MG63 (cell line): ENCODE measurements around the gene ACTN4. TPM values are rescaled to one million over a fixed set of nuclear protein-coding genes. Genes with fewer than 3 reads are reported as not detected.

ENCODE experiments used
- DNase-seq: peaks from one replicate; pipeline ENCODE4 v3.0.0-alpha.2; 2020
- H3K27me3 ChIP-seq: fragments of 250-450 bp; sonication (Bioruptor Pico); 2 replicates; pipeline ENCODE4 v1.5.1; 2020; ENCODE audit warnings: mild to moderate bottlenecking, moderate library complexity
- H3K36me3 ChIP-seq: fragments of 250-450 bp; sonication (Bioruptor Pico); 2 replicates; pipeline ENCODE4 v1.5.1; 2020; ENCODE audit warnings: mild to moderate bottlenecking, moderate library complexity
- H3K4me3 ChIP-seq: fragments of 250-450 bp; sonication (Bioruptor Pico); 2 replicates; pipeline ENCODE4 v1.5.1; 2020; ENCODE audit warnings: mild to moderate bottlenecking, moderate library complexity
- H3K9me3 ChIP-seq: fragments of 250-450 bp; sonication (Bioruptor Pico); 2 replicates; pipeline ENCODE4 v1.5.1; 2020; ENCODE audit warnings: mild to moderate bottlenecking, moderate library complexity
- total RNA-seq: library from RNA; depleted of rRNA; stranded (reverse); fragments of >200 nt; shearing (Covaris generic); gene quantifications from 2 replicates; pipeline ENCODE4 v1.2.3, GENCODE V29; 2014; ENCODE audit warnings: low replicate concordance

ACTN4 gene
- total RNA-seq, 1 experiment from 2014 or later: 621 TPM

DNA sequence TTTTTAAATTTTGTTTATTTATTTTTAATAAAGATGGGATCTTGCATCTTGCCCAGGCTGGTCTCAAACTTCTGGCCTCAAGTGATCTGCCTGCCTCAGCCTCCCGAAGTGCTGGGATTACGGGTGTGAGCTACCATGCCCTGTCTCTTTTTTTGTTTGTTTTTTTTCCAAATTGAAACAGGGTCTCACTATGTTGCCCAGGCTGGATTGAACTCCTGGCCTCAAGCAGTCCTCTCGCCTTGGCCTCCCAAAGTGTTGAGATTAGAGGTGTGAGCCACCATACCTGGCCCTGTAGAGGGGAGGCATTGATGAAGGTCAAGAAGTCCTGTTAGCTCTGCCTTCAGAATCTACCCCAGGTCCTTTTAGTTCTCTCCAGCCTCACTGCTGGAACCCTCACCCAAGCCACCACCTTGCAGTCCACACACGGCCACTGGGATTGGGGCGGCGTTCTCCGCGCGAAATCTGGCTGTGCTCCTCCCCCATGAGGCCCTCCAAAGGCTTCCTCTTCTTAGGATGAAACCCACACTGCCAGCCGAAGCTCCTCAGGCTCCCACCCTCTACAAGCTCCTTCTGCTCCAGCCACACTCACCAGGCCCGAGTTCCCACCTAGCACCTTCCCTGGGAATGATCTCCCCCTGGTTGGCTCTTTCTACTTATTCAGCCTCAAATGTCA lies 34.9 kb downstream of the ACTN4 start:
- H3K9me3 ChIP-seq: no peaks in the 10 kb centered on the region
- peaks cover 76% of the 10 kb centered on the region for H3K36me3 ChIP-seq
- no peak for DNase-seq
- H3K27me3 ChIP-seq: no peaks in the 10 kb centered on the region
- no peak overlapping the region for H3K4me3 ChIP-seq

DNA sequence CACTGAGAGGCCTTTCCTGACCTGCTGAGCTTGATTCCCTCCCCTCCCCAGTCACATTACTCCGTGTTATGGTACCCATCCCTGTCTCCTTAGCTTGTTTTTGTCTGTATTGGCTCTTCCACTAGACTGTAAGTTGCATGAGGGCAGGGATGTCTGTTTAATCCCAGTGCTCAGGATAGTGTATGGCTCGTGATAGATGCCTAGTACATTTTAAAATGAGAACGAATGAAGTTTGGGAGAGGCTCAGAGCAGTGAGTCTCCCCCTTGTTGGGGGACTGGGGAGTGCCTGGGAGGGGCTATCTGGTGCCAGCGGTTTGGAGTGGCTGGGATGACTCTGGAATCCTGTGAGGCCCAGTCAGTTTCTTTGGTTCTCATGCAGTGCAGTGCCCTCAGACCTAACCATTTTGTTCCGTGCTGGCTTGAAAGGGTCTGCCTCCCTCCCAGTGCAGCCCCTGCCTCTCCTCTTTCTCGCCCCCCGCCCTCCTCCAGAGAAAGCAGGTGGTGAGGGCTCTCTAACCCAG lies 35.5 kb downstream of the ACTN4 start:
- Histone ChIP-seq H3K9me3 (no peaks in the 10 kb centered on the region), H3K27me3 (no peaks in the 10 kb centered on the region), H3K36me3 (peaks cover 76% of the 10 kb centered on the region), H3K4me3 (no peak overlapping the region)
- no peak for DNase-seq

DNA sequence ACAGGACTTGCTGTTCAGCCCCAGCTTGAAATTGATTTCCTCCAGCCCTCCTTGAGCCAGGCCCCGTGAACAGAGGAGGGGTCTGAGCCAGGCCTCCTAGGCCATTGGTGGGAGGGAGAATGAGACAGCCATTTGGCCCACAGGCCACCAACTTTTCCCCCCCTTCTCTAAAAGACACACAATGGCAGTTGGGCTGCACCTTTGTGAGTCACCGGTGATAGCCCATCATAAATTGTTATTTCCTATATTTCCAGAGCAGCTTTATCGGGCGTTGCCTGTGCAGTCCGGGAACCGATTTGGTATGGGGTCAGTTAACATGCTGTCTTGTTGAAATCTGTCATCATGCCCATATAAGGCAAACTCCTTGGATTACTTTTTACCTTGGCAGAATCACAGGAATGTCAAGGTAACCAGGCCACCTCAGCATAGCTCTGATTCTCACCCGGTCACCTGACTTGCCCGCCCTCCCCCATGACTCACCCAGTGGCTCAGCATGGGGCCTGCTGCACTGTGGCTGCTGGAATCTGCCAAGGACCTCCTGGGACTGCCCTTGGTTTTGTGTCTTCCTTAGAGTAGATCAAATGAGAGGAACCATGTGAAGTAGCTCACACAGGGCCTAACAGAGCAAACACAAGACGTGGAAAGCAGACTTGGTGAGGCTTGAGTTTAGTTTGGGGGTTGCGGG lies 36.1 kb downstream of the ACTN4 start:
- Histone ChIP-seq H3K36me3 (peaks cover 71% of the 10 kb centered on the region), H3K27me3 (no peaks in the 10 kb centered on the region), H3K9me3 (no peaks in the 10 kb centered on the region), H3K4me3 (0 out of 2 replicates have a peak overlapping the region, but pooled peaks have one; percentile 5)
- peak; percentile 98 for DNase-seq

DNA sequence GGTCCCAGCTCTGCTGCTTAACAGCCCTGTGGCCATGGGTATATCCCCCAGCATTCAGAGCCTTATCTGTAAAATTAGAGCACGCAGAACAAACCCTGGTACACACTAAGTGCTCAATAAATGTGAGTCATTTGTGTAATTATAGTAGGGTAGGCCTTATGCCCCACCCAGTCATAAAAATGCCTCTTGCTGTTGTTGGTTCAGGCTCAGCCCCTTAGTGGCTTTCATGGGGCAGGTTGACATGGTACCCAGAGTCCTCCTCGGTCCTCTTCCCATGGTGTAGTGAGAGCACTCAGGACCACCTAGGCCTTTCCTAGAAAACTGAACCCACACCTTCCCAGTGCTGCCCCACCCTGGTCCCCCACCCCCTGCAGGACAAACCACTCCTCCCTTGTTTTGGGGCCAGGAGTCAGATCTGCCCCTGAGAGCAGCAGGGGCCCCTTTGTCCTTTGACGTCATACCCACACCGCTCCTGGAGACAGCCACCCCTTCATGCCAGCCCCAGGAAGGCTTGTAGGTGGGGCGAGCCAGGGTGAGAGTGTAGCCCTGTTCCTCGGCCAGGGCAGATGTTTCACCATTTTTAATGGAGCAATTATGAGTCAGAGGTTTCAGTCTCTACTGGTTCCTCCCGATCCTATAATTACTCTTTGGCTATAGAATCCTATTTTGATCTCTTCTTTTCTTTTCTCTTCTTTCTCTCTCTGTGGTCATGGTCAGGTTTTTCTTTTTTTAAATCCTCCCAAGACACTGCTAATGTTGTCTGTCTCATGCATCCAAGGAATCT lies 36.8 kb downstream of the ACTN4 start:
- no peaks in the 10 kb centered on the region for H3K27me3 ChIP-seq
- H3K4me3 ChIP-seq: peak overlapping the region; percentile 13
- DNase-seq: peak; percentile 99

DNA sequence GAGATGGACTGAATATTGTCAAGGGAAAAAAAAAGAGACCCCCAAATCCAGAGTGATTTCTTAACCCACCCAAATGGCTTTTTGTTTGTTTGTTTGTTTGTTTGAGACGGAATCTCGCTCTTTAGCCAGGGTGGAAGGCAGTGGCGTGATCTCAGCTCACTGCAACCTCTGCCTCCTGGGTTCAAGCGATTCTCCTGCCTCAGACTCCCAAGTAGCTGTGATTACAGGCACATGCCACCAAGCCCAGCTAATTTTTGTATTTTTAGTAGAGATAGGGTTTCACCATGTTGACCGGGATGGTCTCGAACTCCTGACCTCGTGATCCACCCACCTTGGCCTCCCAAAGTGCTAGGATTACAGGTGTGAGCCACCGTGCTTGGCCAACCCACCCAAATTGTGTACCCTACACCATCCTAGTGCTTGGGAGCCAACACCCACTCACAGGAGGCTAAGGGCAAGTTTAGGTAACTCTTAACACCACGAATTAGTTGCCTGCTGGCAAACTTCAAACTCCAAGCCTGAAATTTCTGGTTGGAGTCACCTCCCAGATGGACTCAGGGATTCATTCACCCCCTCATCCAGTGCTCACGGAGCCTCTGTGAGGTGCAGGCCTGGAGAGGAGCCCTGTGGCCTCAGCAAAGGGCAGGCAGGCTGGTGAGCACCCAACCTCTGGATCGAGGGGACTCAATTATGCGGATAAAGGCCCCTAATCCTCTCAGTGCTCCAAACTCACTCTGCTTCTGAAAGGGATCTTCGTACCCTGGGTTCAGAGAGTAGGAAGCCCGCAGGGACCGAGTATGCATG lies 37.6 kb downstream of the ACTN4 start:
- Histone ChIP-seq H3K4me3 (peak overlapping the region; percentile 13), H3K36me3 (peaks cover 70% of the 10 kb centered on the region)
- DNase-seq: no peak

More for the DNA sequence above, 36.8 kb downstream of the ACTN4 start:
- Histone ChIP-seq H3K36me3 (peaks cover 71% of the 10 kb centered on the region), H3K9me3 (no peaks in the 10 kb centered on the region)

DNA sequence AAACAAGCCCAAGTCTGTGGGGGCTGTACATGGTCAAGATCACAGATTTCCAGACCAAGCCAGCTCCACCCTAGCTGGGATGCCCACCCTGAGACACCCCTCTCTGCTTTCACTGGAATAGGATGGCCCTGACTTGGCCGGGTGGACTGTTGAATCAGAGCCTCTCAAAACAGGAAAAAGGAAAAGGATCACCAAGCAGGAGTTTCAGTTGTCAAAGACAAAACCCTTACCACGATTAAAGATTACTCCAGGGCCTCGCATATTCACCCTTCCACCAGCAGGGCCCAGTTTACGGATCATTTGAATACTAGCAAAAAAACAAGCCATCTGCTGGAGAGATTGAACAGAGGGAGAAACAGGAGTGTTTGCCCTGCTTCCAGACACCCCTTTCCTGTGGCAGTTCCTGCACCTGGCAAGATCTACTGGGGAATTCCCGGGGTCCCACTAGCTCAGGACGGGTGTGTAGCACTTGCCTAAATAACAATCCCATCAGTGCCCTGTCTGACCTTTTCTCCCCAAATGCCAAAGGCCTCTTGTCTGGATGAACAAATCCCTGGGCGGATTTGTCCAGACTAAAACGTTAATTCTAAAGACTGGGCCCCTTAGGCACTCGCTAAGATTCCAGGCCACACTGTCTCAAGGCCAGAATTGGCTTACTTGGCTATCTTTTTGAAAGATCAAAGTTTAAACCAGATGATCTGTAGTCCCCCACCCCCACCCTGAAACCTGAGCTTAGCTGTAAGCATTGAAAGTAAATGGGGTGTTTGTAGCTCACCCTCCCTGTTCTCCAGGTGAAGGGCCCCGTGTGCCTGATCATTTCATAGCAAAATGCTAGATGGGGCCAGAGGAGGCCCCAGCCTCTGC lies 38.4 kb downstream of the ACTN4 start:
- Histone ChIP-seq H3K4me3 (no peak overlapping the region), H3K27me3 (no peaks in the 10 kb centered on the region), H3K9me3 (no peaks in the 10 kb centered on the region), H3K36me3 (peaks cover 71% of the 10 kb centered on the region)
- peak; percentile 48 for DNase-seq

More for the DNA sequence above, 37.6 kb downstream of the ACTN4 start:
- H3K9me3 ChIP-seq: no peaks in the 10 kb centered on the region
- H3K27me3 ChIP-seq: no peaks in the 10 kb centered on the region

DNA sequence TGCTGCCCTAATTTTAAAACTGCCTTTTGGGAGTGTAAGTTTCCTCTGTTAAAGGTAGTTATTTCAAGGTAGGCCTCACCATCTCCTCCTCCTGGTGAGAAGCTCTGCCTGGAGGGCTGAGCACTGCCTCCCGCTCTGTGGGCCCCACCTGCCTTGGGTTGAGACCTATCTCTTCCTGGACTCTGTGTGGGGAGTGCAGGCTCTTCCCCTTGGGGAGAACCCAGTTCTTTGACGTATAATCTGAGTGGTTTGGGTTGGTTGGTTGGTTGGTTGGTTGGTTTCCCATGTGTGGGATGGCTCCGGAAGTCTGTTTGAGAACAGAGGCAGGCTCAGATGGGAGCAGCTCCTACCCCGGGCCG lies 39.1 kb downstream of the ACTN4 start:
- DNase-seq: no peak
- Histone ChIP-seq H3K27me3 (no peaks in the 10 kb centered on the region), H3K36me3 (peaks cover 70% of the 10 kb centered on the region), H3K4me3 (no peak overlapping the region), H3K9me3 (no peaks in the 10 kb centered on the region)

DNA sequence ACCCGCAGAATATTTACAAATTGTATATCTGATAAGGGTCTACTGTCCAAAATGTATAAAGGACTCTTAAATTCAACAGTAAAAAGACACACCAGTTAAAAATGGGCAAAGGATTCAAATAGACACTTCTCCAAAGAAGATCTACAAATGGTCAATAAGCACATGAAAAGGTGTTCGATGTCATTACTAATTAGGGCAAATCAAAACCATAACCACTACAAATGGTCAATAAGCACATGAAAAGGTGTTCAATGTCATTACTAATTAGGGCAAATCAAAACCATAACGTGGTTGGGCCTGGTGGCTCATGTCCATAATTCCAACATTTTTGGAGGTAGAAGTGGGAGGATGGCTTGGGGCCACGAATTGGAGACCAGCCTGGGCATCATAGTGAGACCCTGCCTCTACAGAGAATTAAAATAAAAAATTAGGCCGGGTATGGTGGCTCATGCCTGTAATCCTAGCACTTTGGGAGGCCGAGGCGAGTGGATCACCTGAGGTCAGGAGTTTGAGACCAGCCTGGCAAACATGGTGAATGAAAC lies 40.5 kb downstream of the ACTN4 start:
- H3K9me3 ChIP-seq: no peaks in the 10 kb centered on the region
- no peak overlapping the region for H3K4me3 ChIP-seq
- DNase-seq: no peak
- no peaks in the 10 kb centered on the region for H3K27me3 ChIP-seq
- peaks cover 70% of the 10 kb centered on the region for H3K36me3 ChIP-seq

DNA sequence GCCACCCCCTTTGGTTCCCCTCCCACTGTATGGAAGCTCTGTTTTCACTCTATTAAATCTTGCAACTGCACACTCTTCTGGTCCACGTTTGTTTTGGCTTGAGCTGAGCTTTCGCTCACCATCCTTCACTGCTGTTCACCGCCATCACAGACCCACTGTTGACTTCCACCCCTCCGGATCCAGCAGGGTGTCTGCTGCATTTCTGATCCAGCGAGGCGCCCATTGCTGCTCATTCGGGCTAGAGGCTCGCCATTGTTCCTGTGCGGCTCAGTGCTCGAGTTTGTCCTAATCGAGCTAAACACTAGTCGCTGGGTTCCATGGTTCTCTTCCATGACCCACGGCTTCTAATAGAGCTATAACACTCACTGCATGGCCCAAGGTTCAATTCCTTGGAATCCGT lies 42.7 kb downstream of the ACTN4 start:
- H3K27me3 ChIP-seq: no peaks in the 10 kb centered on the region
- H3K36me3 ChIP-seq: peaks cover 89% of the 10 kb centered on the region
- no peaks in the 10 kb centered on the region for H3K9me3 ChIP-seq
- DNase-seq: no peak
- no peak overlapping the region for H3K4me3 ChIP-seq

DNA sequence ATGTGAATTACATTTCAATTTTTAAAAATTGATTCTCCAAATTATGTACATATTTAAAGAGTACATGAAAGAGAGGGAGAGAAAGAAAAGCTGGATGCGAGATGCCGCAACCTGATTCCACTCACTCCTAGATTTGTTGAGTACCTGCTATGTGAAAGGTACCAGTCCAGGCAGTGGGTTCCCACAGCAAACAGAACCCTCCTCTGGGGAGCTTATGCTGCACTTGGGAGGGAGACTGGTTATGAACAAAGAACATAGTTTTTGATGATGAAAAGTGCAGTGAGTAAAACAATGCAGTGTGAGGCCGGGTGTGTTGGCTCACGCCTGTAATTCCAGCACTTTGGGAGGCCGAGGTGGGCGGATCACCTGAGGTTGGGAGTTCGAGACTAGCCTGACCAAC lies 43.4 kb downstream of the ACTN4 start:
- Histone ChIP-seq H3K36me3 (peaks cover 89% of the 10 kb centered on the region), H3K27me3 (no peaks in the 10 kb centered on the region), H3K9me3 (no peaks in the 10 kb centered on the region), H3K4me3 (no peak overlapping the region)
- DNase-seq: no peak

DNA sequence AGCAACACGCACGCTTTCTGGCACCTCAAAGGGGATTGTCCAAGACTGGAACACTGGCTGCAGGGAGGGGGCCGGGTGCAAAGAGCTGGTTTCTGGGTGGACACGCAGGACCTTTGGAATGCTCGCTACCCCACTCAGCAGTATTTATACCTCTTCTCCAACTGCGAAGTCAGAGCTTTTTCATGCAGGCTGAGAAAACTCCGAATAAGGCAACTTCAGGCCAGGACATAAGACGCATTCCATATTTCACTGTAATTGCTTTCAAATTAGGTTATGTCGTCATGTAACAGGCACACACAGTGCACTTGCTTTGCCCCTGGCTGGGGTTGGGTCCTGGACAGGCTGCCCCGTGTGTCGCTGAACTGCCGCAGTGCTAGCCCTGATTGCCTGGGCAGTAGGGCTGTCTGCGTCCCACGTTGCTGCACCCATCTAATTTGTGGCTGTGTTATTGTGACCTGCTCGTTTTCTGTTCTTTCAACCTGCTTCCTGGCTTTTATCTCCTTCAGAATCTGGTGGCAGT lies 44.5 kb downstream of the ACTN4 start:
- no peaks in the 10 kb centered on the region for H3K9me3 ChIP-seq
- no peak overlapping the region for H3K4me3 ChIP-seq
- H3K36me3 ChIP-seq: peaks cover 91% of the 10 kb centered on the region
- H3K27me3 ChIP-seq: no peaks in the 10 kb centered on the region
- DNase-seq: no peak

DNA sequence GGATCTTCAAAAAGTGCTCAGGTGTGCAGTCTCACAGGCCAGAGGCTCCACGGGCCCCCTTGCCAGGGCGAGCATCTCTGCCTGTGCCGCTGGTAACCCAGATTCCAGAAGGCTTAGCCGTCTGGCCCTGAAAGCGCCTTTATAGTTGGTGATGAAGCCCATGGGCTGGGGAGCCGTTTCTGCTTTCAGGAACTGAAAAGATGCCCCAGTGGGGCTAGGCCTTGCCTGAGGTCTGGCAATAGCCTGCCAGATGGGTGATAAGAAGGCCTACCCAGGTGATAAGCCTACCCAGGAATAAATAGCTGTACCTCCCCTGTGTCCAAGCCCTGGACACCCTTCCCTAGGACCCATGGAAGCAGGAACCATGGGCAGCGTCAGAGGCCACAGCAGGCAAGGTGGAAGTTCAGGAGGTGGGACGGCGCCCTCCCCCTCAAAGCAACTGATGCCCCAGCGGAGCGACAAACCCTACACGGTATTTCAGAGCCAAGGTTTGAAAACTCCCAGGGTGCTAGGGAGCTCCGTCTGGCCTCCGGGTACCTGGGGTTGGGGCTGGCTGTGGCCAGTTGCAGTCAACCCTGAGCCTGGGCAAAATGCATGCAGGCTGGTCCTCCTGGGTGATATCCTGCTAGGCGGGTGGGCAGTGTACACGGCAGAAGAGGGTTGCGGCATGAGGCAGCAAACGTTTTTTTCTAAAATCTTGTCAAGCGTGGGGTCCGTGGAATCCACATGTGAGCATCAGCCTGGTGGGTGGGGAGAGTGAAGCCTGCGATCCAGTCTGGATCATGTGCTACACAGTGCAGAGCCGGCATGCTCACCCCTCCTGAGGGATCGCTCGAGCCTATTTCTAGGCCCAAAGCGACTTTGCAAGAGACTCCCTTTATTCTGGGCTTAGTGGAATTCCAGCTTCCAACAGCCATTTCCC lies 45.3 kb downstream of the ACTN4 start:
- no peak overlapping the region for H3K4me3 ChIP-seq
- no peak for DNase-seq

DNA sequence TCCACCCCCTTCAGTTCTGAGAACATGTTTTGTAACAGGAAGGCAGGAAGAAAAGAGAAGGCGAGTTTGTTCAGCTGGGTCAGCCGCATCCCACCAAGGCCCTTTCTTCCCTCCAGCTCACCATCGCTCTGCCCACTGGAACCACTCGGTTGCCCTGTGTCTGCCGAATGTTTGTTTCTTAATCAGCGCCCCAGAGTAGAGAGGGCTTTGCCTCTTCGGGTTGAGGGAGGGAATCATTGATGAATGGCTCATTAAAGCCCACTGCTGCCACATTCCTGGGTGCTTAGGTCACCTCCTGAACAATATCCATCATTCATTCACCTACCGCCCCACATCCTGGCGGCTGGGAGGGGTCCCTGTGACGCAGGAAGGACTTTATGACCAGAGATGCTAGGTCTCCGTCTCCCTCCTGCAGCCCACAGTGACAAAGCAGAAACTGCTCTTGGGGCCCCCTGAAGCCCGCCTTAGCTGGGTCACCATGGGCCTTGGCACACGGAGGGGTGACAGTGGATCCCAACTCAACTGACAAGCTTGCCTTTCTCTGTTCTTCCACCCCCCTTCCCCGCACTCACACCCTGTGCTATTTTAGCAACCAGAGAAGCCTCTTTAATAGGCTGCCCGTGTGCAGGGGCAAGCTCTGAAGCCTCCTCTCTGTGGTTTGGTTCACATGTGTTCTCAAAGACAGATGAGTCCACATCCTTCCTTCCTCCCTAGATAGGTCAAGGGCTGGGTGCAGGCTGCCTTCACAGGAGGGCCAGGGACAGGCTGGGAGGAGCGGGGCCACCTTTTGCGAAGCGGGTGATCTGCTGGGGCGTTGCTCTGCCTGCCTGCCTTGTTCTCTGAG lies 46.2 kb downstream of the ACTN4 start:
- no peaks in the 10 kb centered on the region for H3K9me3 ChIP-seq
- H3K36me3 ChIP-seq: peaks cover 96% of the 10 kb centered on the region
- no peak for DNase-seq
- no peak overlapping the region for H3K4me3 ChIP-seq
- no peaks in the 10 kb centered on the region for H3K27me3 ChIP-seq

More for the DNA sequence above, 45.3 kb downstream of the ACTN4 start:
- Histone ChIP-seq H3K9me3 (no peaks in the 10 kb centered on the region), H3K27me3 (no peaks in the 10 kb centered on the region), H3K36me3 (peaks cover 91% of the 10 kb centered on the region)

DNA sequence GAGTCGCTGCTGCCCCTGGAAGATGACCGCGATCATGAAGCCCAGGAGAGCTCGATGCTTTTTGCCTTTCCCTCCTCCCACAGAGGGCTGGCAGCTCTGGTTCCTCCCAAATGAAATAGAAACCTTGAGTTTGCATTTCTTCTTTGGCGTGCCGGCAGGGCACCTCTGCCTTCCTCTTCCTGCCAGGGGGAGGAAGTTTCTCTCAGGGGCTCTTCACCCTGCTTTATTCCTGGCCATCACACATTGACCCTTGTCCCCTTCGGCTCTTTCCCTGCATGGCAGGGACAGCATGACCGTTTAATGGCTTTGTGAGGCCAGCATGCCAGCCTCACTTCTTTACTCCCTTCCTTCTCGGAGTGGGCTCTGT lies 47.9 kb downstream of the ACTN4 start:
- Histone ChIP-seq H3K36me3 (peaks cover 98% of the 10 kb centered on the region), H3K9me3 (no peaks in the 10 kb centered on the region), H3K27me3 (no peaks in the 10 kb centered on the region), H3K4me3 (no peak overlapping the region)
- no peak for DNase-seq
